RCC 7860 (cell line): Measurements from ENCODE around the gene PDCD1.

ENCODE experiments used
- DNase-seq: peaks from one replicate; pipeline ENCODE4 v3.0.0-alpha.2; 2015; ENCODE audit warnings: low spot score
- FAIRE-seq: peaks from 2 replicates; lab custom pipeline; 2012; peaks lifted over from hg19 to GRCh38; lab: Jason Lieb, UNC

The PDCD1 gene

GRCh38 chr2:241895712-241896641, 37.3 kb upstream of the PDCD1 start:
- FAIRE-seq (no peak), DNase-seq (no peak)

- no peak for FAIRE-seq
- DNase-seq, result no peak
Measured at GRCh38 chr2:241895427-241895711, 36.7 kb upstream of the PDCD1 start.

DNA sequence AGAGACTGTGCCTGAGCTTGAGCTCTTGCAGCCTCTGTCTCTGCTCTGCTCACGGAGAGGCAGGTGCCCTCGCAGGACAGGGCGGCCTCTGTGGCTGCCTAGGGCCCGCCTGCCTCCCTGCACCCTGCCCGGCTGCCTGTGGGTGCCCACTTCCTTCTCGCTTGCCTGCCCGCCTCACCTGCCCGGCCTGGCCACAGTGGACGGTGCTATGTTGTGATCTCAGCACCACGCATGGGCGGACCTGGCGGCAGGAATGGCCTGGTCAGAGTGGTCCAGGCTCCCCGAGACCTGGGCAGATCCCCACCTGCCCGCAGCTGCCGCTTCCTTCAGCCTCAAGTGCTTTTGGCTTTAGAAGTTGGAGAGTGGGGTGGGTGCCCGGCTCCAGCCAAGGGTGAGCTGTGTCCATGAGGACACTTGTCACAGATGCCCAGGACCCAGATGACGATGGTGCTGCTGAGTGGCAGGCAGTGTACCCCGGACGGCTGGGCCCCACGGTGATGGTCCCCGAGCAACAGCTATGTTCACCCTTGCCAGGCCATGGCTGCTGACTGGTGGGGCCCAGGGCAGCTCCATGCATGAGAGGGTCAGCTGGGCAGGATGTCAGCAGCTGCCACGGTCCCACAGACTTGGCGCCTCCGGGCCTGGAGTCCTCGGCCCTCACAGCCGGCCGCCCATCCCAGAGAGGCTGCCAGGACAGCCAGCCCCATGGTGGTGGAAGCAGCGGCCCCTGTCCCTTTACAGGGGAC, 36.2 kb upstream of the PDCD1 start:
- FAIRE-seq (no peak), DNase-seq (no peak)

DNA sequence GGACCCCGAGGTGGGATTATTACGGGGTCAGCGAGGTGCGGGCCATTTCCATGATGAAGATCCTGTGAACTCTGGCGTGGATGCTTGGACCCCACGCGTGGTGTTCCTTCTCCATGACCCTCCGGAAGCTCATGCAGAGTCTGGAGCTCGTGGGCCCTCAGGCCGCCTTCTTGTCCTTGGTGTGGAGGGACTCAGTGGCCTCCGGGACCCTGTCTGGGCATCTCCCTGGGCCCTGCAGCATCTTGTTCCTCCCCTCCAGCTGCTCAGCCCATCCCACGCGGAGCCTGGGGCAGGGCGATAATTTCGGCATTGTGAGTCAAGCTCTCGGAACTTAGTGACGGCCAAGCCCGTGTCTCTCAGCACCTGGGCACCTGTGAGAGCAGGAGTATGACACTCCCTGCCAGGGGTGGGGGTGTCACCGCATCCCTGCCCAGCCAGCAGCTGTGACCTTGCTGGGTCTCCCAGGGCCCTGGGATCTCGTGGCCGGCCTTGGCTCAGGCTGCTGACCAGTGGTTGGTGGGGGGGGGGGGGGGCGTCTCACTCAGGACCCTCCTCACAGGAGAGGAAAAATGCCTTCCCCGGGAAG, 35.5 kb upstream of the PDCD1 start:
- no peak for DNase-seq
- no peak for FAIRE-seq

- DNase-seq, result no peak
- FAIRE-seq, result no peak
Measured at GRCh38 chr2:241893265-241893664, 34.6 kb upstream of the PDCD1 start.

GRCh38 chr2:241892299-241893137, 33.8 kb upstream of the PDCD1 start:
- FAIRE-seq (no peak), DNase-seq (no peak)

DNA sequence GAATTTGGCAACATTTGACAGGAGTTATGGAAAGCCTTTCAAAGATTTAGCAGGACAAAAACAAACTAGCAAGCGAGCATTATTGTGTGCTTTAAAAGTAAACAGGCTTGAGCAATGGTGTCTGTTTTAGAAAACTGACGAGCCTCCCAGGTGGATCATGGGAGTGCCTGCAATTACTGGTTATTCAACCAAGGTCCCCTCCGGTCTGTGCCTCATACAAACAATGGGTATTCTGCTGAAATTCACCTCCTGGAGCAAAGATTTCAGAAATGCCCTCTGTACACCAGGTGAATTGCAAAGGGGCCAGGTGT, 33.2 kb upstream of the PDCD1 start:
- DNase-seq (no peak), FAIRE-seq (no peak)

DNA sequence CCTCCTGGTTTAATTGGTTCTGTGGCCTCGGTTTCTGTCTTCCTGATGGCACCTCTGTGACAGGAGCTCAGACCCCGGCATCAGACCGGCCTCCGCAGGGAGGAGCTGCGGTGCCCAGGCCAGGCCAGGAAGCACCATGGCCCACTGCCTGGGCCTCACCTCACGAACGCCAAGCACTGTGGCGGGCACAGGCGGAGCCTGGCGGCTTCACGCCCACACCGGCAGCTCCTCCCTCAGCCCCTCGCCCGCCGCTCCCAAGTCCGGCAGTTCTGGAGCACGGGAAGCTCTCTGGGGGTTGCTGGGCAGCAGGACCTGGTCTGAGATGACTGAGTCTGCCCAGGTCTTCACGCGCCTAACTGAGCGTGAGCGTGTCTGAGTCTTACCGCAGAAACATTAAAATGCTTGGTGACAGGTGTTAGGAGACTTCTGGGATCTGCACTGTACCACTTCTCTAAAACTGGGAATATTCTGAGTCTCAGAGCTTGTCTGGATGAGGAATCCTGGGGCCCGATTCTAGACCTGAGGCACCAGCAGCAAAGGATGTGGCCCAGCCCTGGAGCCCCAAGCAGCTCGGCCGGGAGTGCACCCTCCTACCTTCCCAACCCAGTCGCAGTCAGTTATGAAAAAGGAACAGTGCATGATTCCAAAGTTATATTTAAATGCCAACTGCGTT, 32.8 kb upstream of the PDCD1 start:
- FAIRE-seq, result no peak
- no peak for DNase-seq

DNA sequence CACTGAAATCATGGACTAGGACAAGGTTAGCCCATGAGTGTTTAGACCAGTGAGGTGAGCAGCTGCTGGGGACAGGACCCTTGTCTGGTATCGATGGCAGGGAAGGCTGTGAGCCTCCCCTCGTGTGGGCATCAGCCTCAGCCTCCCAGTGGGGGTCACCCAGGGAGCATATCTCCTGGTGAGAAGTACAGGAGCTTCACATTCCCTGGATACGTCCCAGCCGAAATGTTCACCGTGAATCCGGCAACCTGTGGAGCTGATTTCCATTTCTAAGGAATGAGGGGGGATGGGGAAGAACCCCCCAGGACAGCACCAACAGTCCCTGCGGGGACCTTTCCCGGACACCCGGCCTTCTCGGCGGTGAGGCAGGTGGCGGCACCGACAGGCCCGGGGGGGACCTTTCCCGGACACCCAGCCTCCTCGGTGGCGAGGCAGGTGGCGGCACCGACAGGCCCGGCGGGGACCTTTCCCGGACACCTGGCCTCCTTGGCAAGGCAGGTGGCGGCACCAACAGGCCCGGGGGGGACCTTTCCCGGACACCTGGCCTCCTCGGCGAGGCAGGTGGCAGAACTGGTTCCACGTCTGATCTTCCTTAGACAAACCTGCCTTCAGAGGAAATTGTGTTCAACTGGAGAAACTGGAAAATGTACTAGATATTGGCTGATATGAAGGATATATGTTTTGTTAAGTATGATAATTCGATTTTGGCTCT, 32.0 kb upstream of the PDCD1 start:
- DNase-seq (no peak), FAIRE-seq (no peak)

DNA sequence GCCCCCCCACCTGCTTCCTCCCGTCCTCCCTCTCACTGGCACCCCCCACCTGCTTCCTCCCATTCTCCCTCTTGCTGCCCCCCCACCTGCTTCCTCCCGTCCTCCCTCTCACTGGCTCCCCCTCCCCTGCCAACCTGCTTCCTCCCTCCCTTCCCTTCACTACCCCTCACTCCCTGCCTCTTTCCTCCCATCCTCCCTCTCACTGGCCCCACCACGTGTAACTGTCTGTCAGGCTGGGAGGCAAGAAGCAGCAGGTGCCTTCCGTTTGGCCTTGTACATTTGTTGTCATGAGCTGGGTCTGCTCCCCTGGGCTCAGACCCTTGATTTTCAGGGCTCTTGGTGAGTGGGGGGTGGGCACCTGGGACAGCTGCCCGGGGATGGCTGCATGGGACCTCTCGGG, 29.9 kb upstream of the PDCD1 start:
- FAIRE-seq, result no peak
- no peak for DNase-seq

DNA sequence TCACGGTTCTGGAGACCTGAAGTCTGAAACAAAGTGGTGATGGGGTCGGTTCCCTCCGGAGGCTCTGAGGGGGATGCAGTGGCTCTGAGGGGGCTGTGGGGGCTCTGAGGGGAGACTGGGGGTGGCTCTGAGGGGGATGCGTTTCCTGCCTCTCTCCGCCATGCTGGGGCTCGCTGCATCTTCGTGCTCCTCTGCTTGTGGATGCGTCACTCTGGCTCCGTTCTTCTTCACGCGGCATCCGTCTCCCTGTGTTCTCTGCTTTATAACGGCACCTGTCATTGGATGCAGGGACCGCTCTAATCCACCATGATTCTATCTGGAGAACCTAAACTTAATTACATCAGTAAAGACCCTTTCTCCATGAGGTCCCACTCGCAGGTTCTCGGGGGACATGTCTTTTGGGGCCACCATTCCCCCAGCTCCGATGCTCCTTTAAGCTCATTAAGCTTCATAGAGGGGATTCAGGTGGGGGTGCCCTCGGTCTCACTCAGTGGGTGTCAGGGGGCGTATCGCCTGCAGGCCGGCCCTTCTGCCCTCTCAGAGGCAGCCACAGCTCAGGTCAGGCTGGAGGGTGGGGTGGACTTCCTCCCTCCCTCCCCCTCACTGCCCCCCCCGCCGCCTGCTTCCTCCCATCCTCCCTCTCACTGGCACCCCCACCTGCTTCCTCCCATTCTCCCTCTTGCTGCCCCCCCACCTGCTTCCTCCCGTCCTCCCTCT, 29.3 kb upstream of the PDCD1 start:
- FAIRE-seq, result no peak
- DNase-seq, result no peak

- FAIRE-seq (no peak), DNase-seq (no peak)
Measured at GRCh38 chr2:241886840-241887447, 28.2 kb upstream of the PDCD1 start.

- DNase-seq (no peak), FAIRE-seq (no peak)
Measured at GRCh38 chr2:241885946-241886643, 27.4 kb upstream of the PDCD1 start.

DNA sequence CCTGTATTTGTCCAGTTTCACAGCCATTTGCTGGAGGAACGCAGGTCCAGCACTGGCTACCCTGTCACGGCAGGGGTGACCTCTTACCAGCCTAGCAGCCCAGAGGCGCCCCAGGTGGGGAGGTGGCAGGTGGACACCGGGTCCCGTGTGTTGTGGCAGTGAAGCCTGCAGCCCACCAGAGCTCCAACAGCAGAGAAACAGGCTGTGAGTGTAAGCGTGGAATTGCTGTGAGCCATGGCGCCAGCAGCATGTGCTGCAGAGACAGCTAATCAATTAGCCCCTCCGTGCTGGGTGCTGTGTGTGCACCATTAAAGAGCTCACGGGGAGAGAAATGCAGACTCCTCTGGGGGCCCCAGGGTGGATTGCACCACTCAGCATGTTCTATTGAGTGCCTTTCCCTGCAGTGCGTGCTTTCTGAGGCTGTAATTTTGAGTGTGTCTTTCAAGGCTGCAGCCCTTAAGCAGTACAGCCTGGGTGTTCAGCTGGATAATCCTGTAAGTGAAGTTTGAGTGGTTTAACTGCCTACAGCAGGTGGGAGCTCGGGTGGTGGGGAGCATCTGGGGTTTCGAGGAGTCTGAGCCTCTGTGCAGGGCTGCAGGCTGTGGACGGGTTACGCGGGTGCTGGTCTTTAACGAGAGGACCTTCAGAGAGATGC, 26.7 kb upstream of the PDCD1 start:
- FAIRE-seq (no peak), DNase-seq (no peak)

GRCh38 chr2:241884951-241885290, 26.2 kb upstream of the PDCD1 start:
- no peak for FAIRE-seq
- no peak for DNase-seq

DNA sequence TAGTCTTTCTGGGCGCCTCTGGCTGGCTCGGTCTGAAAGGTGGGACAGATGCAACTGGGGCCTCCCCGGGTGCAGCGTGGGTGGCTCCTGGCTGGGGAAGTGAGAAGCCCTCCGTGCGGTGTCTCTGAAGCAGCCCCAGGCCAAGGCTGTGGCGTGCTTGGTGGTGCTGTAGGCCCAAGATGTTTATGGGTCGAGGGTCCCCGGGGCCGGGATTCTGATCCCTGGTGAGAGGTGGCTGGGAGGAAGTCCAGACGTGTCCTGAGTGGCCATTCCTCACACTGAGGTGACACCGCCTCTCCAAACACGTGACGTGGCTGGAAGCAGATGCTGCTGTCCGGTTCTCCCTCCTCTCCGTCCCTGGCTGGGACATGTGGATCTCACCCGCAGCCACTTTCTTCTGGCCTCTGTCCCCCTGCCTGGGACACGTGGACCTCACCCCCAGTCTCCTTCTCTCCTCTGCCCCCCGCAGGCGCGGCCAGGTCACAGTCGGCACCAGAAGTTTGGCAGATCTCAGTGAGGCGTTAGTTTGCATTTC, 23.5 kb upstream of the PDCD1 start:
- DNase-seq, result no peak
- FAIRE-seq, result no peak

GRCh38 chr2:241880311-241881073, 21.8 kb upstream of the PDCD1 start:
- no peak for FAIRE-seq
- DNase-seq, result no peak
